HG02938 (cell line): ENCODE data around the gene KDM4C.
"Not testable (repeated sequence)": the region's sequence is repeated elsewhere in the genome, so short reads cannot be mapped to it uniquely, and the experiment has no call there.

Experiments
- ATAC-seq: cut with Tn5 transposase; IDR thresholded peaks from one replicate; pipeline ENCODE4 v1.9.1; 2021; ENCODE audit warnings: mild to moderate bottlenecking, moderate library complexity; ENCODE audit not compliant: unreplicated experiment

Gene KDM4C

GRCh38 chr9:6757456-6758247 is at the start of gene KDM4C:
Gene KDM4C (plus strand): TSS chr9:6757973. CDS start chr9:6792989, 35,016 bp downstream.
- ATAC-seq: peak; percentile 72

- ATAC-seq: no peak
Observed at GRCh38 chr9:6708732-6709131, 49.0 kb upstream of the KDM4C start.

- no peak for ATAC-seq
Observed at GRCh38 chr9:6711403-6711802, 46.4 kb upstream of the KDM4C start.

- no peak for ATAC-seq
Observed at GRCh38 chr9:6712041-6712440, 45.7 kb upstream of the KDM4C start.

- ATAC-seq: no peak
Observed at GRCh38 chr9:6714176-6714575, 43.6 kb upstream of the KDM4C start.

GRCh38 chr9:6715153-6715754 is 42.5 kb upstream of the KDM4C start:
- not testable (repeated sequence) for ATAC-seq

GRCh38 chr9:6715755-6716643 is 41.8 kb upstream of the KDM4C start:
- peak; percentile 58 for ATAC-seq

- no peak for ATAC-seq
Observed at GRCh38 chr9:6716766-6717165, 41.0 kb upstream of the KDM4C start.

- ATAC-seq: no peak
Observed at GRCh38 chr9:6723881-6724420, 33.8 kb upstream of the KDM4C start.

- no peak for ATAC-seq
Observed at GRCh38 chr9:6733257-6733656, 24.5 kb upstream of the KDM4C start.

GRCh38 chr9:6733831-6734230 is 23.9 kb upstream of the KDM4C start:
- no peak for ATAC-seq

- no peak for ATAC-seq
Observed at GRCh38 chr9:6735422-6735821, 22.4 kb upstream of the KDM4C start.

- no peak for ATAC-seq
Observed at GRCh38 chr9:6739218-6739617, 18.6 kb upstream of the KDM4C start.

GRCh38 chr9:6748861-6749260 is 8.9 kb upstream of the KDM4C start:
- ATAC-seq: not testable (repeated sequence)

- ATAC-seq: not testable (repeated sequence)
Observed at GRCh38 chr9:6754861-6755260, 2.9 kb upstream of the KDM4C start.

GRCh38 chr9:6757132-6757455 is 679 bp upstream of the KDM4C start:
- ATAC-seq: peak; percentile 38

- ATAC-seq: peak; percentile 13
Observed at GRCh38 chr9:6758248-6758497, 400 bp downstream of the KDM4C start.

GRCh38 chr9:6758498-6759184 is 868 bp downstream of the KDM4C start:
- ATAC-seq: peak; percentile 22

GRCh38 chr9:6759185-6759977 is 1.6 kb downstream of the KDM4C start:
- peak; percentile 13 for ATAC-seq

- ATAC-seq: no peak
Observed at GRCh38 chr9:6761306-6761705, 3.5 kb downstream of the KDM4C start.
